H9 (cell line): ENCODE data around the gene LRMDA. TPM values are rescaled to one million over a fixed set of nuclear protein-coding genes. Genes with fewer than 3 reads are reported as not detected.

Experiments used
- DNase-seq: peaks from one replicate; pipeline ENCODE4 v3.0.0-alpha.2; 2017
- H2AFZ ChIP-seq: one replicate; pipeline ENCODE4 v1.6.1; 2013; ENCODE audit warnings: mild to moderate bottlenecking, low read length, control low read depth, moderate library complexity
- H2AK5ac ChIP-seq: 2 replicates; pipeline ENCODE4 v1.6.1; 2013; ENCODE audit warnings: low read length, control low read depth, mixed read lengths; ENCODE audit not compliant: insufficient read length
- H2BK120ac ChIP-seq: one replicate; pipeline ENCODE4 v1.6.1; 2013; ENCODE audit warnings: low read depth, mild to moderate bottlenecking, low read length, control low read depth, inconsistent platforms; ENCODE audit not compliant: poor library complexity, severe bottlenecking
- H2BK12ac ChIP-seq: 2 replicates; pipeline ENCODE4 v1.6.1; 2013; ENCODE audit warnings: low read length, control low read depth, mixed read lengths, low read depth; ENCODE audit not compliant: insufficient read length
- H2BK15ac ChIP-seq: 2 replicates; pipeline ENCODE4 v1.6.1; 2013; ENCODE audit warnings: low read depth, low read length, control low read depth
- H2BK20ac ChIP-seq: one replicate; pipeline ENCODE4 v1.6.1; 2013; ENCODE audit warnings: low read depth, mild to moderate bottlenecking, low read length, control low read depth, inconsistent platforms; ENCODE audit not compliant: poor library complexity, severe bottlenecking
- H2BK5ac ChIP-seq: 2 replicates; pipeline ENCODE4 v1.6.1; 2013; ENCODE audit warnings: low read length, control low read depth, mixed read lengths; ENCODE audit not compliant: insufficient read length
- H3K14ac ChIP-seq: 2 replicates; pipeline ENCODE4 v1.6.1; 2013; ENCODE audit warnings: low read length, control low read depth; ENCODE audit not compliant: insufficient read depth
- H3K18ac ChIP-seq: 2 replicates; pipeline ENCODE4 v1.6.1; 2013; ENCODE audit warnings: low read depth, mild to moderate bottlenecking, mixed read lengths, low read length, control low read depth; ENCODE audit not compliant: insufficient read length
- H3K23ac ChIP-seq: 2 replicates; pipeline ENCODE4 v1.6.1; 2013; ENCODE audit warnings: low read length, control low read depth, mixed read lengths, low read depth; ENCODE audit not compliant: insufficient read length
- H3K23me2 ChIP-seq: 2 replicates; pipeline ENCODE4 v1.6.1; 2013; ENCODE audit warnings: low read depth, mild to moderate bottlenecking, mixed read lengths, low read length, control low read depth; ENCODE audit not compliant: insufficient read length, poor library complexity, severe bottlenecking
- H3K27ac ChIP-seq: 2 replicates; pipeline ENCODE4 v1.5.1; 2013; ENCODE audit warnings: low read length, control low read depth, mixed read lengths, low read depth; ENCODE audit not compliant: insufficient read length
- H3K27me3 ChIP-seq: 2 replicates; pipeline ENCODE4 v1.6.1; 2013; ENCODE audit warnings: low read length, control low read depth, inconsistent platforms; ENCODE audit not compliant: insufficient read depth
- H3K4ac ChIP-seq: 2 replicates; pipeline ENCODE4 v1.6.1; 2013; ENCODE audit warnings: low read depth, mild to moderate bottlenecking, control low read depth, inconsistent platforms, low read length, moderate library complexity
- H3K4me1 ChIP-seq: 2 replicates; pipeline ENCODE4 v1.6.1; 2013; ENCODE audit warnings: low read length, control low read depth, inconsistent platforms; ENCODE audit not compliant: insufficient read depth
- H3K4me2 ChIP-seq: 2 replicates; pipeline ENCODE4 v1.6.1; 2013; ENCODE audit warnings: low read length, control low read depth, mixed read lengths; ENCODE audit not compliant: insufficient read length, insufficient read depth
- H3K56ac ChIP-seq: 2 replicates; pipeline ENCODE4 v1.6.1; 2013; ENCODE audit warnings: low read depth, mild to moderate bottlenecking, mixed read lengths, low read length, control low read depth; ENCODE audit not compliant: insufficient read length
- H3K79me1 ChIP-seq: 2 replicates; pipeline ENCODE4 v1.6.1; 2013; ENCODE audit warnings: low read depth, mild to moderate bottlenecking, moderate library complexity, low read length, control low read depth, inconsistent platforms; ENCODE audit not compliant: insufficient read depth, poor library complexity, severe bottlenecking
- H3K79me2 ChIP-seq: 2 replicates; pipeline ENCODE4 v1.6.1; 2013; ENCODE audit warnings: low read length, control low read depth, inconsistent platforms; ENCODE audit not compliant: insufficient read depth
- H3K9ac ChIP-seq: 2 replicates; pipeline ENCODE4 v1.6.1; 2013; ENCODE audit warnings: low read length, control low read depth, mixed read lengths; ENCODE audit not compliant: insufficient read length; ENCODE audit errors: extremely low read depth
- H3K9me3 ChIP-seq: one replicate; pipeline ENCODE4 v1.6.1; 2013; ENCODE audit warnings: low read depth, low read length, inconsistent platforms; ENCODE audit not compliant: control insufficient read depth
- H3T11ph ChIP-seq: one replicate; pipeline ENCODE4 v1.6.1; 2013; ENCODE audit warnings: mild to moderate bottlenecking, low read length, control low read depth, inconsistent platforms
- H4K20me1 ChIP-seq: one replicate; pipeline ENCODE4 v1.6.1; 2013; ENCODE audit not compliant: control insufficient read depth, insufficient read length, insufficient read depth
- H4K5ac ChIP-seq: 2 replicates; pipeline ENCODE4 v1.6.1; 2013; ENCODE audit warnings: low read depth, mild to moderate bottlenecking, mixed read lengths, low read length, control low read depth; ENCODE audit not compliant: insufficient read length
- H4K8ac ChIP-seq: replicated peaks from 2 replicates; pipeline ENCODE4 v1.6.1; 2013; ENCODE audit warnings: low read length, control low read depth, mixed read lengths, low read depth; ENCODE audit not compliant: insufficient read length
- H4K91ac ChIP-seq: 2 replicates; pipeline ENCODE4 v1.6.1; 2013; ENCODE audit warnings: low read depth, mild to moderate bottlenecking, moderate library complexity, mixed read lengths, low read length, control low read depth; ENCODE audit not compliant: insufficient read length
- H3K27ac Mint-ChIP-seq, 3 experiments: 2 replicates in 2 of 3; 3 replicates in 1 of 3; pipeline ENCODE4 v1.8.0; 2020 to 2021; ENCODE audit warnings: mixed read lengths in 3 of 3, mild to moderate bottlenecking in 1 of 3, moderate library complexity in 1 of 3
- H3K27me3 Mint-ChIP-seq: 2 replicates; pipeline ENCODE4 v1.8.0; 2021; ENCODE audit warnings: low read depth, mild to moderate bottlenecking, moderate library complexity, mixed read lengths
- H3K36me3 Mint-ChIP-seq, 3 experiments: 2 replicates in 2 of 3; 3 replicates in 1 of 3; pipeline ENCODE4 v1.8.0; 2020 to 2021; ENCODE audit warnings: low read depth in 3 of 3, mixed read lengths in 3 of 3; ENCODE audit not compliant: insufficient read depth in 1 of 3
- H3K4me1 Mint-ChIP-seq, 2 experiments: 2 replicates each; pipeline ENCODE4 v1.8.0; 2020; ENCODE audit warnings: mixed read lengths in 2 of 2
- H3K4me3 Mint-ChIP-seq, 2 experiments: 2 replicates in 1 of 2; 3 replicates in 1 of 2; pipeline ENCODE4 v1.8.0; 2020 to 2021; ENCODE audit warnings: mild to moderate bottlenecking in 2 of 2, mixed read lengths in 2 of 2, moderate library complexity in 1 of 2
- H3K9me3 Mint-ChIP-seq, 2 experiments: 2 replicates in 1 of 2; 3 replicates in 1 of 2; pipeline ENCODE4 v1.8.0; 2020; ENCODE audit warnings: mild to moderate bottlenecking in 2 of 2, mixed read lengths in 2 of 2, moderate library complexity in 1 of 2
- WGBS: extraction: QIAGEN DNeasy Blood & Tissue Kit; methylation state at CpG from one replicate; pipeline ENCODE4 v1.1.7; 2013; ENCODE audit warnings: missing lambda C conversion rate, low lambda C conversion rate, mixed read lengths; ENCODE audit not compliant: insufficient read length; ENCODE audit errors: extremely low coverage; 5-methylcytosine and 5-hydroxymethylcytosine counted together
- long read RNA-seq: library from polyadenylated mRNA; unstranded; transcript quantifications from one replicate; pipeline ENCODE4 v2.0.0, GENCODE V29; 2020
- total RNA-seq: library from RNA; stranded (reverse); gene quantifications from 2 replicates; pipeline ENCODE4 v1.2.1, GENCODE V29; 2021
- TF ChIP-seq, protein P1 (sequence below): fragments of 200-600 bp; sonication (generic); conservative IDR thresholded peaks from 3 replicates; pipeline ENCODE4 v1.8.0; 2021; ENCODE audit warnings: antibody characterized with exemption, mild to moderate bottlenecking

Gene LRMDA
- 1.8 and 2.1 TPM in 2 replicates for total RNA-seq
- long read RNA-seq, partial matches to known transcripts = 0 of 1 reads
- long read RNA-seq, other reads (novel, unspliced or antisense) = 1 of 1 reads

DNA sequence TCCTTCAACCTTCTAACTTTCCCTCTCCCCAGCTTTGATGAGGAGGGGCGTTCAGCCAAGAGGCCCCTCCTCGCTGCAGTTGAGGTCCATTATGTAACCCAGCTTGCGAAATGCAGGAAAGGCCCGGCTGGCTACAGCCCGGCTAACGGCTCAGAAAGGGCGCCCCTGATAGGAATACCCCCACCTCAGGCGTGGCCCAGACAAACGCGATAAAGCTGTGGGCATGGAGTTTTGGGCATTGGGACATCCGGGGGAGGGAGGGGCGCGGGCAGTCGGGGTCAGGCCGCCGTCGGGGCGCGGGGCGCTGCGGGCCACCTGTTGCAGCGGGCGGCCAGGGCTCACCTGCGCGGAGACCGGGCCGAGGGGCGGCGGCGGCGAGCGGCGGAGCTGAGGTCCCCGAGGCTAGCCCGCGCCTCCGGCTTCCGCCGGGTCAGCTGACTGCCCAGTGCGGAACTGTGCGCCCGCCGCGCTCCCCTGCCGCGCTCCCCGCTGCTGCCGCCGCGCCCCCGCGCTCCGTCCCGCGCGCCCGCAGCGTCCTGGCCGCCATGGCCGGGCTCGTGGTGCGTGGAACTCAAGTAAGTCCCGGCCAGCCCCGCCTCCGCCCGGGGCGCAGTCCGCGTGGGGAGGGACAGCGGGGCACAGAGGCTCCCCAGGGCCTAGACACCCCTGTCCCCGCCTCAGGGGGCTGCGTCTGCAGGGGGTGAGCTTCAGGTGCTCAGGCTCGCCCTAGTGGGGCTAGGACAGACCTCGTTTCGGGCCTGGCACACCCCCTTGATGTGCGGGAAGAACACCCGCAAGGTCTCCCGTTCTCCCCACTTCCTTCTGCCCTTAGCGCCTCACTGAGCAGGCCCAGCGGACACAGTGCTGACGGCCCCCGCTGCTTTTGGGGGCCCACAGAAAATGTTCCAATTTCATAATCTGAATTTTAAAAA, at the start of gene LRMDA:
Gene LRMDA (plus strand): TSS at position 445 of the 932 bp plus-strand sequence.
- no peak within 1 kb of the TSS for H2BK5ac ChIP-seq
- H3K27me3 Mint-ChIP-seq = peaks cover 96% of the 10 kb centered on the region
- no peak within 1 kb of the TSS for H3K27ac Mint-ChIP-seq
- no peak within 1 kb of the TSS for H3K56ac ChIP-seq
- H4K20me1 ChIP-seq = no peaks in the 10 kb centered on the region
- no peaks in the 10 kb centered on the region for H3K9me3 ChIP-seq
- H4K91ac ChIP-seq = no peak within 1 kb of the TSS
- no peaks in the 10 kb centered on the region for H3K23me2 ChIP-seq
- H2BK120ac ChIP-seq = no peak within 1 kb of the TSS
- peak within 1 kb of the TSS; percentile 19 for H3K4me2 ChIP-seq
- H3K14ac ChIP-seq = peak within 1 kb of the TSS; percentile 2; the same call in 1 of the 2 replicates
- peak within 1 kb of the TSS; percentile 54 to 80 for H3K4me3 Mint-ChIP-seq
- no peaks in the 10 kb centered on the region for H3K4me1 ChIP-seq
- no peak within 1 kb of the TSS for H3K27ac ChIP-seq
- H3K9ac ChIP-seq = no peak within 1 kb of the TSS
- no peaks in the 10 kb centered on the region for H3K79me1 ChIP-seq
- no peak within 1 kb of the TSS for H2AK5ac ChIP-seq
- no peak within 1 kb of the TSS for H3K23ac ChIP-seq
- no peak within 1 kb of the TSS for H4K5ac ChIP-seq
- TF ChIP-seq, protein P1, sequence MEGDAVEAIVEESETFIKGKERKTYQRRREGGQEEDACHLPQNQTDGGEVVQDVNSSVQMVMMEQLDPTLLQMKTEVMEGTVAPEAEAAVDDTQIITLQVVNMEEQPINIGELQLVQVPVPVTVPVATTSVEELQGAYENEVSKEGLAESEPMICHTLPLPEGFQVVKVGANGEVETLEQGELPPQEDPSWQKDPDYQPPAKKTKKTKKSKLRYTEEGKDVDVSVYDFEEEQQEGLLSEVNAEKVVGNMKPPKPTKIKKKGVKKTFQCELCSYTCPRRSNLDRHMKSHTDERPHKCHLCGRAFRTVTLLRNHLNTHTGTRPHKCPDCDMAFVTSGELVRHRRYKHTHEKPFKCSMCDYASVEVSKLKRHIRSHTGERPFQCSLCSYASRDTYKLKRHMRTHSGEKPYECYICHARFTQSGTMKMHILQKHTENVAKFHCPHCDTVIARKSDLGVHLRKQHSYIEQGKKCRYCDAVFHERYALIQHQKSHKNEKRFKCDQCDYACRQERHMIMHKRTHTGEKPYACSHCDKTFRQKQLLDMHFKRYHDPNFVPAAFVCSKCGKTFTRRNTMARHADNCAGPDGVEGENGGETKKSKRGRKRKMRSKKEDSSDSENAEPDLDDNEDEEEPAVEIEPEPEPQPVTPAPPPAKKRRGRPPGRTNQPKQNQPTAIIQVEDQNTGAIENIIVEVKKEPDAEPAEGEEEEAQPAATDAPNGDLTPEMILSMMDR = no peak
- H2BK15ac ChIP-seq = no peak within 1 kb of the TSS
- no peak for DNase-seq
- no peaks in the 10 kb centered on the region for H3K36me3 Mint-ChIP-seq
- peaks cover 70% of the 10 kb centered on the region for H3K27me3 ChIP-seq
- no peak within 1 kb of the TSS for H3T11ph ChIP-seq
- no peak within 1 kb of the TSS for H2BK12ac ChIP-seq
- no peak within 1 kb of the TSS for H2AFZ ChIP-seq
- no peaks in the 10 kb centered on the region; a peak in 2 of 5 replicates for H3K9me3 Mint-ChIP-seq
- no peak within 1 kb of the TSS for H3K18ac ChIP-seq
- no peak within 1 kb of the TSS for H4K8ac ChIP-seq
- peaks cover 28 to 37% of the 10 kb centered on the region in 2 experiments for H3K4me1 Mint-ChIP-seq
- WGBS = no CpG with 5 or more reads among the region's 82 CpGs
- no peak within 1 kb of the TSS for H2BK20ac ChIP-seq
- H3K79me2 ChIP-seq = no peaks in the 10 kb centered on the region
- no peak within 1 kb of the TSS for H3K4ac ChIP-seq
